Activated naive CD8-positive, alpha-beta T cell treated with anti-CD3 and anti-CD28 coated beads for 36 hours (primary cell): Measurements from ENCODE around the gene HK3. TPM values are rescaled to one million over a fixed set of nuclear protein-coding genes. Genes with fewer than 3 reads are reported as not detected.
A peak's percentile ranks its signal among the peaks of the same experiment; 100 is the strongest.
"Not testable (repeated sequence)": the region's sequence is repeated elsewhere in the genome, so short reads cannot be mapped to it uniquely, and the experiment has no call there.

Experiments
- DNase-seq: peaks from one replicate; pipeline ENCODE4 v3.0.0; 2021
- H3K27ac Mint-ChIP-seq: one replicate; pipeline ENCODE4 v1.8.0; 2022; ENCODE audit warnings: mild to moderate bottlenecking, moderate library complexity, mixed read lengths
- H3K27me3 Mint-ChIP-seq: one replicate; pipeline ENCODE4 v1.8.0; 2022; ENCODE audit warnings: mild to moderate bottlenecking, mixed read lengths
- H3K36me3 Mint-ChIP-seq: one replicate; pipeline ENCODE4 v1.8.0; 2021; ENCODE audit warnings: mild to moderate bottlenecking, mixed read lengths
- H3K4me1 Mint-ChIP-seq: one replicate; pipeline ENCODE4 v1.8.0; 2021; ENCODE audit warnings: mixed read lengths
- H3K4me3 Mint-ChIP-seq: one replicate; pipeline ENCODE4 v1.8.0; 2022; ENCODE audit warnings: mild to moderate bottlenecking, moderate library complexity, mixed read lengths
- H3K9me3 Mint-ChIP-seq: one replicate; pipeline ENCODE4 v1.8.0; 2022; ENCODE audit warnings: mixed read lengths
- total RNA-seq, 2 experiments: library from RNA; stranded (reverse); gene quantifications; one replicate each; pipeline ENCODE4 v1.2.3, GENCODE V29; 2021

HK3 gene
- total RNA-seq, 2 experiments from 2014 or later: not detected

GRCh38 chr5:176880366-176881020, 18.7 kb downstream of the HK3 start:
- Mint-ChIP-seq H3K9me3 (no peaks in the 10 kb centered on the region), H3K27me3 (peaks cover 34% of the 10 kb centered on the region)

GRCh38 chr5:176879663-176880361, 19.3 kb downstream of the HK3 start:
- H3K27me3 Mint-ChIP-seq: peaks cover 41% of the 10 kb centered on the region
- peaks cover 6% of the 10 kb centered on the region for H3K4me1 Mint-ChIP-seq
- no peak overlapping the region for H3K27ac Mint-ChIP-seq
- no peaks in the 10 kb centered on the region for H3K9me3 Mint-ChIP-seq
- no peak for DNase-seq
- no peaks in the 10 kb centered on the region for H3K36me3 Mint-ChIP-seq
- H3K4me3 Mint-ChIP-seq: no peak overlapping the region

More at GRCh38 chr5:176880366-176881020, 18.7 kb downstream of the HK3 start:
- no peaks in the 10 kb centered on the region for H3K36me3 Mint-ChIP-seq
- H3K4me1 Mint-ChIP-seq: peaks cover 6% of the 10 kb centered on the region
- no peak overlapping the region for H3K27ac Mint-ChIP-seq
- no peak overlapping the region for H3K4me3 Mint-ChIP-seq
- no peak for DNase-seq

- DNase-seq: no peak
- H3K4me3 Mint-ChIP-seq: no peak overlapping the region
- no peaks in the 10 kb centered on the region for H3K9me3 Mint-ChIP-seq
- peaks cover 6% of the 10 kb centered on the region for H3K4me1 Mint-ChIP-seq
- no peak overlapping the region for H3K27ac Mint-ChIP-seq
- H3K36me3 Mint-ChIP-seq: no peaks in the 10 kb centered on the region
- H3K27me3 Mint-ChIP-seq: peaks cover 46% of the 10 kb centered on the region
Observed at GRCh38 chr5:176878906-176879662, 20.1 kb downstream of the HK3 start.

GRCh38 chr5:176878463-176878862, 20.7 kb downstream of the HK3 start:
- Mint-ChIP-seq H3K4me3 (no peak overlapping the region), H3K4me1 (peaks cover 6% of the 10 kb centered on the region), H3K27me3 (peaks cover 49% of the 10 kb centered on the region), H3K27ac (no peak overlapping the region), H3K36me3 (no peaks in the 10 kb centered on the region), H3K9me3 (no peaks in the 10 kb centered on the region)
- no peak for DNase-seq

GRCh38 chr5:176877793-176878331, 21.3 kb downstream of the HK3 start:
- Mint-ChIP-seq H3K27me3 (peaks cover 49% of the 10 kb centered on the region), H3K4me3 (no peak overlapping the region), H3K36me3 (no peaks in the 10 kb centered on the region), H3K27ac (no peak overlapping the region), H3K9me3 (peaks cover 5% of the 10 kb centered on the region), H3K4me1 (peaks cover 6% of the 10 kb centered on the region)
- DNase-seq: no peak

GRCh38 chr5:176876506-176877431, 22.4 kb downstream of the HK3 start:
- DNase-seq: no peak
- Mint-ChIP-seq H3K4me3 (no peak overlapping the region), H3K36me3 (no peaks in the 10 kb centered on the region), H3K9me3 (peaks cover 5% of the 10 kb centered on the region), H3K27ac (no peak overlapping the region), H3K27me3 (peaks cover 49% of the 10 kb centered on the region), H3K4me1 (peaks cover 6% of the 10 kb centered on the region)

- peaks cover 6% of the 10 kb centered on the region for H3K4me1 Mint-ChIP-seq
- DNase-seq: no peak
- no peaks in the 10 kb centered on the region for H3K36me3 Mint-ChIP-seq
- H3K9me3 Mint-ChIP-seq: peaks cover 5% of the 10 kb centered on the region
- no peak overlapping the region for H3K27ac Mint-ChIP-seq
- peaks cover 49% of the 10 kb centered on the region for H3K27me3 Mint-ChIP-seq
- no peak overlapping the region for H3K4me3 Mint-ChIP-seq
Observed at GRCh38 chr5:176875783-176876505, 23.2 kb downstream of the HK3 start.

- Mint-ChIP-seq H3K4me1 (peaks cover 6% of the 10 kb centered on the region), H3K4me3 (no peak overlapping the region), H3K27me3 (peaks cover 48% of the 10 kb centered on the region), H3K9me3 (peaks cover 8% of the 10 kb centered on the region), H3K27ac (no peak overlapping the region), H3K36me3 (no peaks in the 10 kb centered on the region)
- no peak for DNase-seq
Observed at GRCh38 chr5:176875014-176875550, 24.1 kb downstream of the HK3 start.

GRCh38 chr5:176874198-176874780, 24.9 kb downstream of the HK3 start:
- H3K4me3 Mint-ChIP-seq: no peak overlapping the region
- no peaks in the 10 kb centered on the region for H3K36me3 Mint-ChIP-seq
- DNase-seq: no peak
- H3K4me1 Mint-ChIP-seq: peaks cover 6% of the 10 kb centered on the region
- H3K27ac Mint-ChIP-seq: peak overlapping the region; percentile 11
- peaks cover 8% of the 10 kb centered on the region for H3K9me3 Mint-ChIP-seq
- peaks cover 45% of the 10 kb centered on the region for H3K27me3 Mint-ChIP-seq

- peaks cover 6% of the 10 kb centered on the region for H3K4me1 Mint-ChIP-seq
- peaks cover 8% of the 10 kb centered on the region for H3K9me3 Mint-ChIP-seq
- H3K27me3 Mint-ChIP-seq: peaks cover 40% of the 10 kb centered on the region
- H3K4me3 Mint-ChIP-seq: no peak overlapping the region
- no peak overlapping the region for H3K27ac Mint-ChIP-seq
- no peaks in the 10 kb centered on the region for H3K36me3 Mint-ChIP-seq
- DNase-seq: no peak
Observed at GRCh38 chr5:176873541-176874172, 25.5 kb downstream of the HK3 start.

GRCh38 chr5:176873011-176873410, 26.1 kb downstream of the HK3 start:
- not testable (repeated sequence) for H3K4me3 Mint-ChIP-seq, H3K9me3 Mint-ChIP-seq, H3K36me3 Mint-ChIP-seq, DNase-seq, H3K27ac Mint-ChIP-seq, H3K4me1 Mint-ChIP-seq
- H3K27me3 Mint-ChIP-seq: peaks cover 33% of the 10 kb centered on the region

- not testable (repeated sequence) for H3K36me3 Mint-ChIP-seq, H3K27ac Mint-ChIP-seq, H3K4me1 Mint-ChIP-seq, H3K4me3 Mint-ChIP-seq, H3K9me3 Mint-ChIP-seq, DNase-seq
- peaks cover 33% of the 10 kb centered on the region for H3K27me3 Mint-ChIP-seq
Observed at GRCh38 chr5:176872586-176872985, 26.6 kb downstream of the HK3 start.

- H3K9me3 Mint-ChIP-seq, H3K36me3 Mint-ChIP-seq, H3K27ac Mint-ChIP-seq, DNase-seq, H3K4me3 Mint-ChIP-seq, H3K4me1 Mint-ChIP-seq: not testable (repeated sequence)
- peaks cover 35% of the 10 kb centered on the region for H3K27me3 Mint-ChIP-seq
Observed at GRCh38 chr5:176870644-176871043, 28.5 kb downstream of the HK3 start.
